GM12878 (cell line): ENCODE measurements around the gene PPP2R3A.

Experiments used
- CTCF ChIP-seq, 3 experiments: IDR thresholded peaks in 2 of 3; conservative IDR thresholded peaks in 1 of 3; 2 replicates each; pipeline ENCODE4 v1.5.1; 2011; ENCODE audit warnings: low read depth in 3 of 3, low read length in 3 of 3, mild to moderate bottlenecking in 3 of 3, control low read depth in 2 of 3, moderate library complexity in 2 of 3, inconsistent platforms in 1 of 3, mixed read lengths in 1 of 3; ENCODE audit not compliant: control insufficient read depth in 2 of 3, insufficient read depth in 1 of 3; ENCODE audit errors: extremely low read depth in 1 of 3
- TF ChIP-seq, protein P1 (sequence below): IDR thresholded peaks from 2 replicates; pipeline ENCODE4 v1.6.1; 2011; ENCODE audit warnings: low read depth, low read length, improper control_type of control experiment, borderline replicate concordance

DNA sequence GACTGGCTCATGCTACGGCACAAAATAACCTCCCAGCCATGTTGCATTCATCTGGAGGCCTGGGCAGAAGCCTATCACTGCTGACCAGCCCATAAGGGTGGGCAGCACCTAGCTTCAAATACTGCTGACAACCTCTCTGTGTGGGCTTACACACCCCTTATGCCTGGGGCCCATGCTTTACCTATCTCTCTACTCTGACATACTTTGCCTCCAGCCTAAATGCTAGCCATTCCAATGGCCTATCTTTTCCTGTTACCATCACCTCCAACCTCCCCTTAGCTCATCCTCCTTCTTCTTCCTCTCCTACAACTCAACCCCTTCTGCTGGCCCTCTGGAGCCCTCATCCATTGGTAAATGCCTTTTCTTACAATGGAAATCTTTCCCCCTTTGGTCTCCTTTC lies 41.0 kb upstream of the PPP2R3A start:
- TF ChIP-seq CTCF (IDR thresholded peaks at IDR 0.05 in 2 of 3, conservative IDR thresholded peaks at IDR 0.05 in 1 of 3; ENCODE audit: control insufficient read depth in 2 of 3, extremely low read depth in 1 of 3, insufficient read depth in 1 of 3, low read depth in 3 of 3, low read length in 3 of 3), result no peak
- TF ChIP-seq, protein P1, sequence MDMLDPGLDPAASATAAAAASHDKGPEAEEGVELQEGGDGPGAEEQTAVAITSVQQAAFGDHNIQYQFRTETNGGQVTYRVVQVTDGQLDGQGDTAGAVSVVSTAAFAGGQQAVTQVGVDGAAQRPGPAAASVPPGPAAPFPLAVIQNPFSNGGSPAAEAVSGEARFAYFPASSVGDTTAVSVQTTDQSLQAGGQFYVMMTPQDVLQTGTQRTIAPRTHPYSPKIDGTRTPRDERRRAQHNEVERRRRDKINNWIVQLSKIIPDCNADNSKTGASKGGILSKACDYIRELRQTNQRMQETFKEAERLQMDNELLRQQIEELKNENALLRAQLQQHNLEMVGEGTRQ, result no peak
